ENCODE results near the gene CDYL.

CDYL gene

GRCh38 chr6:4931530-4932227 lies 155.5 kb downstream of the CDYL start:
- peaks cover 0 to 16% (median 9%) of the 10 kb centered on the region in 4 donors for H3K4me1 ChIP-seq
- no peak for DNase-seq
- intact Hi-C loops (cut with DNase I; ENCODE audit: low total_unique reads) = no loop called here
- peaks cover 0 to 6% (median 6%) of the 10 kb centered on the region in 3 donors for H3K36me3 ChIP-seq
- H3K27me3 ChIP-seq = no peaks in the 10 kb centered on the region
- H3K4me3 ChIP-seq = no peak overlapping the region
- no peaks in the 10 kb centered on the region for H3K9me3 ChIP-seq
- H3K27ac ChIP-seq = no peak overlapping the region
- no peak for TF ChIP-seq CTCF (IDR thresholded peaks at IDR 0.05)

- Histone ChIP-seq H3K27me3 (no peaks in the 10 kb centered on the region), H3K4me1 (peaks cover 0 to 16% (median 9%) of the 10 kb centered on the region in 4 donors), H3K27ac (no peak overlapping the region), H3K9me3 (no peaks in the 10 kb centered on the region), H3K4me3 (no peak overlapping the region), H3K36me3 (peaks cover 0 to 6% (median 6%) of the 10 kb centered on the region in 3 donors)
- no peak for TF ChIP-seq CTCF (IDR thresholded peaks at IDR 0.05)
- DNase-seq = no peak
- intact Hi-C loops (cut with DNase I; ENCODE audit: low total_unique reads) = no loop called here
Measured at GRCh38 chr6:4932228-4932903, 156.2 kb downstream of the CDYL start.

GRCh38 chr6:4935486-4935885 lies 159.3 kb downstream of the CDYL start:
- no peak for TF ChIP-seq CTCF (IDR thresholded peaks at IDR 0.05)
- intact Hi-C loops (cut with DNase I; ENCODE audit: low total_unique reads) = loop anchor here (2.0 kb wide), 1 partner anchor 619 kb away; no protein-coding TSS in a partner anchor
- Histone ChIP-seq H3K27ac (no peak overlapping the region), H3K4me1 (peaks cover 0 to 16% (median 9%) of the 10 kb centered on the region in 4 donors), H3K4me3 (no peak overlapping the region), H3K36me3 (peaks cover 0 to 6% (median 6%) of the 10 kb centered on the region in 3 donors), H3K27me3 (no peaks in the 10 kb centered on the region), H3K9me3 (no peaks in the 10 kb centered on the region)
- no peak for DNase-seq

GRCh38 chr6:4935975-4936680 lies 159.9 kb downstream of the CDYL start:
- H3K27ac ChIP-seq = no peak overlapping the region

More at GRCh38 chr6:4935975-4936680, 159.9 kb downstream of the CDYL start:
- Histone ChIP-seq H3K9me3 (no peaks in the 10 kb centered on the region), H3K4me1 (peaks cover 0 to 16% (median 9%) of the 10 kb centered on the region in 4 donors), H3K27me3 (no peaks in the 10 kb centered on the region), H3K4me3 (no peak overlapping the region), H3K36me3 (peaks cover 0 to 6% (median 6%) of the 10 kb centered on the region in 3 donors)
- intact Hi-C loops (cut with DNase I; ENCODE audit: low total_unique reads) = loop anchor here (2.0 kb wide), 1 partner anchor 619 kb away; no protein-coding TSS in a partner anchor
- TF ChIP-seq CTCF (IDR thresholded peaks at IDR 0.05) = no peak
- no peak for DNase-seq
